GM12865 (cell line): ENCODE measurements around the gene CARD10.

ENCODE experiments used
- DNase-seq: peaks from one replicate; pipeline ENCODE4 v3.0.0; 2010; ENCODE audit warnings: low read depth
- H3K4me3 ChIP-seq: 2 replicates; pipeline ENCODE4 v1.5.1; 2011; ENCODE audit warnings: mild to moderate bottlenecking, low read depth, low read length, control low read depth
- CTCF ChIP-seq: IDR thresholded peaks from 2 replicates; pipeline ENCODE4 v1.5.1; 2011; ENCODE audit warnings: low read length, control low read depth, low read depth, inconsistent platforms; ENCODE audit not compliant: insufficient read depth; ENCODE audit errors: missing control alignments

Gene CARD10

GRCh38 chr22:37461961-37462360, 57.3 kb downstream of the CARD10 start:
- H3K4me3 ChIP-seq: no peak overlapping the region
- DNase-seq: no peak
- no peak for TF ChIP-seq CTCF

DNA sequence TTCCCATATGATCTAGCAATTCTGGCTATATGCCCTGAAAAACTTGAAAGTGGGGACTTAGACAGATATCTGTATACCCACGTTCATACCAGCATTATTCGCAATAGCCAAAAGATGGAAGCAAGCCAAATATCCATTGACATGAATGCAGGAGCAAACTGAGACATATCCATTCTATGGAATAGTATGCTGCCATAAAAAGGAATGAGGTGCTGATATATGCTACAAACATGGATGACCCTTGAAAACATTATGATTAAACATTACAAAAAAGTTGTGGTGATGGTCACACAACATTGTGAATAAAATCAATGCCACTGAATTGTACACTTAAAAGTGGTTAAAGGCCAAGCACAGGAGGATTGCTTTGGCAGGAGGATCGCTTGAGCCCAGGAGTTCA, 58.5 kb downstream of the CARD10 start:
- no peak overlapping the region for H3K4me3 ChIP-seq
- no peak for TF ChIP-seq CTCF
- no peak for DNase-seq

- H3K4me3 ChIP-seq: no peak overlapping the region
- no peak for DNase-seq
- TF ChIP-seq CTCF: no peak
These were observed 60.0 kb downstream of the CARD10 start for GRCh38 chr22:37459206-37459605.

- DNase-seq: peak; percentile 77
- peak; percentile 95 for TF ChIP-seq CTCF
- no peak overlapping the region for H3K4me3 ChIP-seq
These were observed 61.9 kb downstream of the CARD10 start for GRCh38 chr22:37457093-37457893.

- TF ChIP-seq CTCF: no peak
- DNase-seq: no peak
- no peak overlapping the region for H3K4me3 ChIP-seq
These were observed 62.9 kb downstream of the CARD10 start for GRCh38 chr22:37456346-37456745.

- no peak for TF ChIP-seq CTCF
These were observed 63.3 kb downstream of the CARD10 start for GRCh38 chr22:37455896-37456295.

More at GRCh38 chr22:37455896-37456295, 63.3 kb downstream of the CARD10 start:
- no peak overlapping the region for H3K4me3 ChIP-seq
- no peak for DNase-seq
